Loucy (cell line): ENCODE measurements around the gene PARK7.

Source experiments
- H2AFZ ChIP-seq: fragments of 200-600 bp; sonication (generic); 2 replicates; pipeline ENCODE4 v1.6.0; 2016; ENCODE audit warnings: antibody characterized with exemption, mild to moderate bottlenecking, low read length, moderate library complexity
- H3F3A ChIP-seq: fragments of 200-600 bp; 2 replicates; pipeline ENCODE4 v1.6.0; 2016; ENCODE audit warnings: antibody characterized with exemption, low read depth, mild to moderate bottlenecking
- H3K27me3 ChIP-seq: fragments of 200-600 bp; sonication (generic); 2 replicates; pipeline ENCODE4 v1.6.1; 2014; ENCODE audit warnings: low read length, mild to moderate bottlenecking; ENCODE audit not compliant: insufficient read depth, poor library complexity, severe bottlenecking
- H3K36me3 ChIP-seq: fragments of 200-600 bp; sonication (generic); 2 replicates; pipeline ENCODE4 v1.6.1; 2016; ENCODE audit warnings: low read length; ENCODE audit not compliant: insufficient read depth
- H3K4me1 ChIP-seq: fragments of 200-600 bp; sonication (generic); 2 replicates; pipeline ENCODE4 v1.5.1; 2014; ENCODE audit warnings: low read length, mild to moderate bottlenecking; ENCODE audit not compliant: insufficient read depth, poor library complexity, severe bottlenecking
- H3K4me2 ChIP-seq: fragments of 200-600 bp; sonication (generic); 2 replicates; pipeline ENCODE4 v1.6.0; 2014; ENCODE audit warnings: antibody characterized with exemption, low read length, low read depth, mild to moderate bottlenecking; ENCODE audit not compliant: poor library complexity, severe bottlenecking
- H3K4me3 ChIP-seq: fragments of 200-600 bp; sonication (generic); 2 replicates; pipeline ENCODE4 v1.5.1; 2014; ENCODE audit warnings: low read length, mild to moderate bottlenecking, mixed read lengths; ENCODE audit not compliant: poor library complexity, severe bottlenecking
- H3K79me2 ChIP-seq: fragments of 200-600 bp; sonication (generic); 2 replicates; pipeline ENCODE4 v1.6.1; 2014; ENCODE audit warnings: low read length; ENCODE audit not compliant: insufficient read depth
- H3K9ac ChIP-seq: fragments of 200-600 bp; sonication (generic); 2 replicates; pipeline ENCODE4 v1.6.0; 2014; ENCODE audit warnings: mild to moderate bottlenecking, low read depth, low read length, moderate library complexity; ENCODE audit not compliant: poor library complexity, severe bottlenecking
- H3K9me2 ChIP-seq: fragments of 200-600 bp; sonication (generic); replicated peaks from 2 replicates; pipeline ENCODE4 v1.6.1; 2016; ENCODE audit warnings: low read depth, low read length, mixed read lengths
- H3K9me3 ChIP-seq: fragments of 200-600 bp; sonication (generic); 2 replicates; pipeline ENCODE4 v1.6.1; 2014; ENCODE audit warnings: mild to moderate bottlenecking, antibody characterized with exemption, low read length, low read depth; ENCODE audit not compliant: insufficient read depth
- H4K20me1 ChIP-seq: fragments of 200-600 bp; sonication (generic); 2 replicates; pipeline ENCODE4 v1.6.0; 2014; ENCODE audit warnings: antibody characterized with exemption, low read length, mild to moderate bottlenecking; ENCODE audit not compliant: insufficient read depth, poor library complexity, severe bottlenecking
- EZH2phosphoT487 ChIP-seq: fragments of 200-600 bp; IDR thresholded peaks from 2 replicates; pipeline ENCODE4 v1.6.1; 2018; ENCODE audit warnings: antibody characterized with exemption, mild to moderate bottlenecking, moderate library complexity, borderline replicate concordance
- TF ChIP-seq, protein P1 (sequence below): fragments of 200-600 bp; sonication (generic); conservative IDR thresholded peaks from 2 replicates; pipeline ENCODE4 v1.5.1; 2014; ENCODE audit warnings: mild to moderate bottlenecking, antibody characterized with exemption, low read length

The PARK7 gene

DNA sequence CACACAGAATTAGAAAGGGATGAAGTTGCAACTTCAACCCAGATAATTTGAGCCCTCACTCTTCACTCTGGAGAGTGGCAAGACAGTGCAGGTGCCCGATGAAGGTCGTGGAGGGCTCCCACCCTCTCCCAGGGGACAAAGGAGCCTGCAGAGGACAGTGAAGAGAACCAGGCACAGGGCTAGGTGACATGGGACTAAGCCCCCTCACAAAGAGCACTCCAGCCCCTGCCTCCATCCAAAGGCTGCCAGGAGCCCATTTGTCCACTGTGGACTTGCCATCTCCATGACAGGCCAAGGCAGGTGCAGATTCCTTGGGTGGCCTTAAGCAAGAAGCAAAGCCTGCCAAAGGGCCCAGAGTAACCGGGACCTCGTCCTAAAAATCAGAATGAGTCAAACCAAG is 49.5 kb downstream of the PARK7 start:
- H3K4me1 ChIP-seq: no peaks in the 10 kb centered on the region

DNA sequence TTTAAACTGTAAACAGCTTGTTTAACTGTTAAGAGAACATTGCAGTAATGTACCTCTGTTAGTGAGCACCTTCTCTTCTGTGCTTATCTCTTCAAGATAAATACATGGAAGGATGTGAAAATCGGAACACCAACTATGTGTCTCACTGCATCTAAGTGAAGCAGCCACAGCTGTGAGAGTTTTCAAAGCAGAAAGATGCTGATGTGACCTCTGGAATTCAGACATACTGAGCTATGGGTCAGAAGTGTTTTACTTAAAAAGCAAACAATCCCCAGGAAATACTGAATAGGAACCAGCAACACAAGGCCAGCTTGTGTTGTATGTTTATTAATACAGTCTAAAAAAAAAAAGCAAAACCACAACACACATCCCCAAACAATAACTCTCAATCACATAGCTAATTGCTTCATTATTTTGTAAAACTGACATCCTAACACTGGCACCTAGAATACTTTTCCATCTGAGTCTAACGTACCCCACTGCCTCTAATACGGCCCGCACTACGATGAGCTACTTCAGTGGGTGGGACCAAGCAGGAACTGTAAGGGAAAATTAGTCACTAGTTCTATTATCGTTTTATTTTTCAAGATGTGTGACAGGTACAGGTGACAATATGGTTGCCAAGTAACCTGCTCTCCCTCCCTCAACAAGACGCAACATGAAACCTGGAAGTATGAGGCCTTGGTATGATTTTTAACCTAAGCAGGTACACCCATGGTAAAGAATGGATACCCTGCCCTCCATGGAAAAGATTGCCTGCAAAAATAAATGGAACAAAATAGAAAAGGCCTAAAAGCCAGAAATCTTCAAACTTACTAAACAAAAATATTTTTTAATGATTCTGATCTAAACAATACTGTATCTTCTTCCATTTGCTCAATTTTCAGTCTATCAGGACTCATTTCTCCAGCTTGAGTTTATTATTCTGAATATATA is 50.7 kb downstream of the PARK7 start:
- H3K4me3 ChIP-seq: no peak overlapping the region
- no peak overlapping the region for H2AFZ ChIP-seq
- no peaks in the 10 kb centered on the region for H3K9me2 ChIP-seq
- H3F3A ChIP-seq: no peaks in the 10 kb centered on the region
- no peaks in the 10 kb centered on the region for H4K20me1 ChIP-seq
- no peak overlapping the region for H3K9ac ChIP-seq
- H3K79me2 ChIP-seq: no peaks in the 10 kb centered on the region
- H3K9me3 ChIP-seq: no peaks in the 10 kb centered on the region
- no peak overlapping the region for H3K4me2 ChIP-seq
- no peaks in the 10 kb centered on the region for H3K27me3 ChIP-seq
- H3K36me3 ChIP-seq: no peaks in the 10 kb centered on the region
- H3K4me1 ChIP-seq: no peaks in the 10 kb centered on the region
- TF ChIP-seq, protein P1, sequence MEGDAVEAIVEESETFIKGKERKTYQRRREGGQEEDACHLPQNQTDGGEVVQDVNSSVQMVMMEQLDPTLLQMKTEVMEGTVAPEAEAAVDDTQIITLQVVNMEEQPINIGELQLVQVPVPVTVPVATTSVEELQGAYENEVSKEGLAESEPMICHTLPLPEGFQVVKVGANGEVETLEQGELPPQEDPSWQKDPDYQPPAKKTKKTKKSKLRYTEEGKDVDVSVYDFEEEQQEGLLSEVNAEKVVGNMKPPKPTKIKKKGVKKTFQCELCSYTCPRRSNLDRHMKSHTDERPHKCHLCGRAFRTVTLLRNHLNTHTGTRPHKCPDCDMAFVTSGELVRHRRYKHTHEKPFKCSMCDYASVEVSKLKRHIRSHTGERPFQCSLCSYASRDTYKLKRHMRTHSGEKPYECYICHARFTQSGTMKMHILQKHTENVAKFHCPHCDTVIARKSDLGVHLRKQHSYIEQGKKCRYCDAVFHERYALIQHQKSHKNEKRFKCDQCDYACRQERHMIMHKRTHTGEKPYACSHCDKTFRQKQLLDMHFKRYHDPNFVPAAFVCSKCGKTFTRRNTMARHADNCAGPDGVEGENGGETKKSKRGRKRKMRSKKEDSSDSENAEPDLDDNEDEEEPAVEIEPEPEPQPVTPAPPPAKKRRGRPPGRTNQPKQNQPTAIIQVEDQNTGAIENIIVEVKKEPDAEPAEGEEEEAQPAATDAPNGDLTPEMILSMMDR: no peak
- TF ChIP-seq EZH2phosphoT487: no peak

More for the DNA sequence above, 49.5 kb downstream of the PARK7 start:
- H3K79me2 ChIP-seq: no peaks in the 10 kb centered on the region
- no peak overlapping the region for H3K9ac ChIP-seq
- no peaks in the 10 kb centered on the region for H3F3A ChIP-seq
- H3K4me3 ChIP-seq: no peak overlapping the region
- TF ChIP-seq EZH2phosphoT487: no peak
- TF ChIP-seq, protein P1: no peak
- no peaks in the 10 kb centered on the region for H3K36me3 ChIP-seq
- no peaks in the 10 kb centered on the region for H3K9me3 ChIP-seq
- H2AFZ ChIP-seq: no peak overlapping the region
- no peaks in the 10 kb centered on the region for H3K9me2 ChIP-seq
- H3K4me2 ChIP-seq: no peak overlapping the region
- no peaks in the 10 kb centered on the region for H4K20me1 ChIP-seq
- H3K27me3 ChIP-seq: no peaks in the 10 kb centered on the region

DNA sequence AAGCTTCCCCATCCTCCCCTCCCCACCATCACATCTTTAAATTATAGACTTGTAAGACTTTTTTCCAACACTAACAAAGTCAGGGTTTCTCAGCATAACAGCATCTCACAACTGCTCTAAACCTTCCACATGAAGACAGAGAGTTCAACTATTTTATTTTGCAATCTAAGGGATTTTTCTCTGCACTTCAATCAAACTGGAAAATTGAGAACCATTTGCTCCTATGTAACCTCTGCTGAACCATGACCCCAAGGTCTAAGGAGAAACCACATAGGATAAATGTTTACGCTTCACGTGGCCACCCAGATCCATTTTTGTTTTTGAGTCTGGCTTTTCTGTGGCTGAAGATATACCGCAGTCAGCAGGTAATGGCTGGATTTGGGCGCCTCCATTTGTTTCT is 51.4 kb downstream of the PARK7 start:
- no peak for TF ChIP-seq EZH2phosphoT487
- Histone ChIP-seq H3K9me2 (no peaks in the 10 kb centered on the region), H3K36me3 (no peaks in the 10 kb centered on the region), H3F3A (no peaks in the 10 kb centered on the region), H3K9ac (no peak overlapping the region), H3K4me3 (no peak overlapping the region), H4K20me1 (no peaks in the 10 kb centered on the region), H3K4me1 (peaks cover 3% of the 10 kb centered on the region), H3K9me3 (no peaks in the 10 kb centered on the region), H3K79me2 (no peaks in the 10 kb centered on the region), H3K27me3 (no peaks in the 10 kb centered on the region), H2AFZ (no peak overlapping the region), H3K4me2 (no peak overlapping the region)

DNA sequence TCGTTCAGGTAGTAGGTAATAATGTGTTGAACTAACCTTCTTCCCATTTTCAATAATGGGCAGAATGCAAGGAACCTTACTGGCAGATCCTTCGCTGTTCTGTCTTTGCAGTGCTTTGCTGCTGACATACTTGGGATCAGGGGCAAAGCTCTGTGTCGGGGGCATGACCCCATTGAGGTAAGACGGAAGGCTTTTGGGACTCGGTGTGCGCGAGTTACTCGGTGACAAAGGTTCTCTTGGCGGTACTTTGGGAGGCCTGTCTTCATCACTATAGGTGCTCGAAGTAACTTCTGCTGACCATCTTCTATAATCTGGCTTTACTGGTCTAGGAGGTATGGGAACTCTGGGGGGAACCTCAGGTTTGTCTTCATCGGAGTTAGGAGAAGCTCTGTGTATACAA is 51.9 kb downstream of the PARK7 start:
- no peaks in the 10 kb centered on the region for H3K9me3 ChIP-seq
- no peaks in the 10 kb centered on the region for H3K9me2 ChIP-seq
- H3K9ac ChIP-seq: no peak overlapping the region
- H3K4me2 ChIP-seq: no peak overlapping the region
- H3K4me3 ChIP-seq: no peak overlapping the region
- H2AFZ ChIP-seq: no peak overlapping the region
- H3K79me2 ChIP-seq: no peaks in the 10 kb centered on the region
- no peaks in the 10 kb centered on the region for H3F3A ChIP-seq
- TF ChIP-seq EZH2phosphoT487: no peak
- H4K20me1 ChIP-seq: no peaks in the 10 kb centered on the region
- no peaks in the 10 kb centered on the region for H3K36me3 ChIP-seq
- H3K4me1 ChIP-seq: peaks cover 3% of the 10 kb centered on the region
- H3K27me3 ChIP-seq: no peaks in the 10 kb centered on the region
